GM19438 (cell line): ENCODE measurements around the gene ARL6IP6.
"Not testable (repeated sequence)": the region's sequence is repeated elsewhere in the genome, so short reads cannot be mapped to it uniquely, and the experiment has no call there.

Experiments used
- ATAC-seq: cut with Tn5 transposase; IDR thresholded peaks from one replicate; pipeline ENCODE4 v1.9.1; 2021; ENCODE audit warnings: low read depth; ENCODE audit not compliant: unreplicated experiment

ARL6IP6 gene

DNA sequence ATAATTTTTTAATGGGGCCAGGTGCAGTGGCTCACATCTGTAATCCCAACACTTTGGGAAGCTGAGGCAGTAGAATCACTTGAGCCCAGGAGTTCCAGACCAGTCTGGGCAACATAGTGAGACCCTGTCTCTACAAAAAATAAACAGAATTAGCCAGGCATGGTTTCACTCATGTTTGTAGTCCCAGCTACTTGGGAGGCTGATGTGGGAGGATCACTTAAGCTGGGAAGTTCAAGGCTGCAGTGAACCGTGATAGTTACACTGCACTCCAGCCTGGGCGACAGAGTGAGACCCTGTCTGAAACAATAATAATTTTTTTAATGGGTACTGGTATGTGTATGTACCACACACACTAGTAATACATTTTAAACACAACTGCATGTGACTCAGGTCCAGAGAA, 2.4 kb downstream of the ARL6IP6 start:
- no peak for ATAC-seq

DNA sequence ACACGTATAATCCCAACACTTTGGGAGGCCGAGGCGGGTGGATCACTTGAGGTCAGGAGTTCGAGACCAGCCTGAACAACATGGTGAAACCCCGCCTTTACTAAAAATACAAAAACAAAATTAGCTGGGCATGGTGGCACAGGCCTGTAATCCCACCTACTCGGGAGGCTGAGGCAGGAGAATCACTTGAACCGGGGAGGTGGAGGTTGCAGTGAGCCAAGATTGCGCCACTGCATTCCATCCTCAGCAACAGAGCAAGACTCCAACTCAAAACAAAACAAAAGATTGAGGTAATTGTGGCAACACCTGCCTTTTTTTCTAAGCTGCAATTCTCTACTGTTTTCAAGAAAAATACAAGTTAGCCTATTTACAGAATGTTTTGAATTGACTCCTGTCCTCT, 4.2 kb downstream of the ARL6IP6 start:
- ATAC-seq = not testable (repeated sequence)

DNA sequence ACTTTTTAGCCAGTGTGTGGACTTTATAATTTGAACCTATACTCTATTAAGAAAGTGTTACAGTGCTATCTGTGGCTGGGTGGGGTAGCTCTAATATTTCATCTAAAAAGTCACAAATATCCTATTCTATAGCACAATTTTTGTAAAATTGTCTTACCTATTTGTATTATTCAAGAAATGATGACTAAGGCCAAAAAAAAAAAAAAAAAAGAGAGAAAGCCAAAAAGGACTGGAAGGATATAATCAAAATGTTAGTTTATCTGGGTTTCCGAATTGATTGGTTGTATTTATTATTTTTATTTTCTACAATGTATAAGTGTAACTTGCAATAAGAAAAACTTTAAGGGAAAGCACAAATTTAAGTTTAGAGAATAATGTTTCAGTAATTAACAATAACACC, 5.5 kb downstream of the ARL6IP6 start:
- no peak for ATAC-seq

DNA sequence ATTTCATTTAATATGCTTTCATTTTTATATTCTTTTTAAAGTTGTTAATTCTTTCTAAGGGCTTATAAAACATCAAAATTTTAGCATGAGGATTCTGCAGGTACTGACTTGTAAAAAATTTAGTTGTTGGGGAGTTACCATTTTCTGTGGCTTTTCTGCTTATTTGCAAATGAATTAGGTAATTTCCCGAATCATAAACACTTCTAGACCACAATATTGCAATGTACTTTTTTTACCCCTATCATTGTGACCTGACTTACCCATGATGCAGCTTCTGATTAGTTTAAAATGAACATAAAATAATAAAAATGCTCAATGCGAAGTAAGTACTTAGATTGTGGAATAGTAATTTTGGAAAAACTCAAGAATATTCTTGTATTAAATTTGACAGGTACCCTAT, 11.4 kb downstream of the ARL6IP6 start:
- ATAC-seq = no peak

DNA sequence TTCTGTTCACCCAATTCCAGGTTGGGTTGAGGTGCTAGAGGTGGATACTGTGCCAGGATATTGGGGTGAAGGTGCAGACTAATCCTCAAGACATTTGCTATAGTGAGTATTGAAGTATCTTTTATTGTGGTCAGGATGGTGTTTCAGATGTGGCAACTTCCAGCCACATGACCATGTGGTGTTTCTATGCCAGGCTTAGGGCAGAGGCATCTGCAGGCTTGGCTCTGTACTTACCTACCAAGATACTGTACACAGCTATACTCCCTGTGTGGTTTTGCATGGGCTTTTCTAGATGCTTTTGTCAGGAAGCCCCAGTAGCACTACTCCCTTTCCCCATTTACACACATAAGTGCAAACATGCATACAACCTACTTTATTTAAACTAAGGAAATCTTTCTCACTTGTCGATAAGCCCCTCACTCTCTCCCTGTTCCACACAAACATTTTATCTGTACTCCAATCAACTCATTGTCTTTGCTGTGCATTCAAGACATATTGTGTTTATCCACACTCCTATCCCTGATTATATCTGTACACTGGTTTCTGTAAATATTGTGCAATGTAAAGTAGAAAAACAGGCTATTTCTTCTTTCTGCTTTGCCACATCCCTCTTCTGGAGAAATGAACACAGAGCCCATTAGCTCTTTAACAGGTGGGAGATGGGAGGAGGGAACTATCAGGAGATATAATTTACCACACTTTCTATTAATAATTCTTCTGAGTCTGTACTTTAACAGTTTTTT, 12.3 kb downstream of the ARL6IP6 start:
- peak; percentile 82 for ATAC-seq

DNA sequence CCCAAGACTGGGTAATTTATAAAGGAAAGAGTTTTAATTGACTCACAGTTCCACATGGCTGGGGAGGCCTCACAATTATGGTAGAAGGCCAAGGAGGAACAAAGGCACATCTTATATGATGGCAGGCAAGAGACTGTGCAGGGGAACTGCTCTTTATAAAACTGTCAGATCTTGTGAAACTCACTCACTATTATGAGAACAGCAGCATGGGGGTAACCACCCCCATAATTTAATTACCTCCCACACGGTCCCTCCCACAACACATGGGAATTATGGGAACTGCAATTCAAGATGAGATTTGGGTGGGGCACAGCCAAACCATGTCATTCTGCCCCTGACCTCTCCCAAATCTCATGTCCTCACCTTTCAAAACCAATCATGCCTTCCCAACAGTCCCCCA, 19.1 kb downstream of the ARL6IP6 start:
- ATAC-seq = not testable (repeated sequence)

DNA sequence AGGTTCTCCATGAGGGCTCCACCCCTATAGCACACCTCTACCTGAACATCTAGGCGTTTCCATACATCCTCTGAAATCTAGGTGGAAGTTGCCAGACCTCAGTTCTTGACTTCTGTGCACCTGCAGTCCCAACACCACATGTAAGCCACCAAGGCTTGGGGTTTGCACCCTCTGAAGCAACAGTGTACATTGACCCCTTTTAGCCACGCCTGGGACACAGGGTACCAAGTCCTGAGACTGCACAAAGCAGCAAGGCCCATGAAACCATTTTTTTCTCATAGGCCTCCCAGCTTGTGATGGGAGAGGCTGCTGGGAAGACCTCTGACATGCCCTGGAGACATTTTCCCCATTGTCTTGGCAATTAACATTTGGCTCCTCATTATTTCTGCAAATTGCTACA, 20.0 kb downstream of the ARL6IP6 start:
- no peak for ATAC-seq

DNA sequence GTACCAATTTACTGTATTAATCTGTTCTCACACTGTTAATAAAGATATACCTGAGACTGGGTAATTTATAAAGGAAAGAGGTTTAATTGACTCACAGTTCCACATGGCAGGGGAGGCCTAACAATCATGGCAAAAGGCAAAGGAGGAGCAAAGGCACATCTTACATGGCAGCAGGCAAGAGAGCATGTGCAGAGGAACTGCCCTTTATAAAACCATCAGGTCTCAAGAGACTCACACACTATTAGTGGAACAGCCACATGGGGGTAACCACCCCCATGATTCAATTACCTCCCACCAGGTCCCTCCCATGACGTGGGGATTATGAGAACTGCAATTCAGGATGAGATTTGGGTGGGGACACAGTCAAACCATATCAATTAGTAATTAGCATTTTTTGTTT, 21.3 kb downstream of the ARL6IP6 start:
- ATAC-seq = not testable (repeated sequence)

DNA sequence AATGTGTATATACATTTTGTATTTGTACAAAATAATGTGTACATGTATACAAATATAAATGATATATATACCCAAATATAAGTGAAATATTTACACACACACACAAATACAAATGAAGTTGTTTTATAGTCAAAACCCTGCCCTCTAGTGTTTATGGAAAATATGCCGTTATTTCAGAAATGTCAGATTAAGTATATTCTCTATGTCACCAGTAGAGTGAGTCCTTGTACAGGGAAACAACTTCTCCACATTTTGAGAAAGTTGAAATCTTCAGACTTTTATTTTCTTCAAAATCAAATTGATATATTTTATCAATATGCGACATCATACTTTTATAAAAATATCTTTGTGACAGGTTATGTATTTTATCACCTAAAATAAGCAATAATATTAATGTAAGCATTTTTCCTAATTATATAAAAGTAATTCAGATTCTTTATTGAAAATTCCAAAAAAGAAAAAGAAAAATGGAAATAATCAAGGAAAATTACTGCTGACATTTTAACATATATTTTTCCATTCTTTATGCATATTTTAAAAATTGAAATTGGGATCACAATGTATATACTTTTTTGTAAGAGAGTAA, 22.4 kb downstream of the ARL6IP6 start:
- no peak for ATAC-seq

DNA sequence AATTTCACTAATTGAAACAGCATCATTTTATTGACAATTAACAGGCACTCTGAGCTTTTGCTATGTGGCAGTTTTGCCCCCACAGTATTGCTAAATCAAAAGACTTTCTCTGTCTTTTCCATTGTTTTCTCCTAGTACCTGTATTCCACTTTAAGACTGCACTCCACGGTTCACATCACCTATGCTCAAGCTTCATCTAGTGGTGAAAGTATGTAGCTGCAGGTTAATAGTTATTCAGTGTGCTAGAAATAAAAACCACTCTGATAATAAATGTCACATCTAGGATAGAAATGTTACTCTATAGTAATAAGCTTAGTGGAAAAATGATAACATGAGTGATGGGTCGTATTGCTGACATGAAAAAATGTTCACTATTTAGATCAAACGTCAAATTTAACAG, 24.6 kb downstream of the ARL6IP6 start:
- ATAC-seq = peak; percentile 54

DNA sequence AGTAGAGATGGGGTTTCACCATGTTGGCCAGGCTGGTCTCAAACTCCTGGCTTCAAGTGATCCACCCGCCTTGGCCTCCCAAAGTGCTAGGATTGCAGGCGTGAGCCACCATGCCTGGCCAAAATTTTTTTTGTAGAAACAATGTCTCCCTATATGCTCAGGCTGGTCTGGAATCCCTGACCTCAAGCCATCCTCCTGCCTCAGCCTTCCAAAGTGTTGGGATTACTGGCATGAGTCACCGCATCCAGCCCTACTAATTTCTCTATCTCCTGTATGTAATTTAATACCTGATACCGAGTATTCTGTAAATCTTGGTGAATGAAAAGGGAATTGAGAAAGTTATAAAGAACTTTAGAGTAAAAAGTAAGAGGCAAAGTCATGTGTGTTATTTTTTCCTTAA, 29.3 kb downstream of the ARL6IP6 start:
- not testable (repeated sequence) for ATAC-seq

DNA sequence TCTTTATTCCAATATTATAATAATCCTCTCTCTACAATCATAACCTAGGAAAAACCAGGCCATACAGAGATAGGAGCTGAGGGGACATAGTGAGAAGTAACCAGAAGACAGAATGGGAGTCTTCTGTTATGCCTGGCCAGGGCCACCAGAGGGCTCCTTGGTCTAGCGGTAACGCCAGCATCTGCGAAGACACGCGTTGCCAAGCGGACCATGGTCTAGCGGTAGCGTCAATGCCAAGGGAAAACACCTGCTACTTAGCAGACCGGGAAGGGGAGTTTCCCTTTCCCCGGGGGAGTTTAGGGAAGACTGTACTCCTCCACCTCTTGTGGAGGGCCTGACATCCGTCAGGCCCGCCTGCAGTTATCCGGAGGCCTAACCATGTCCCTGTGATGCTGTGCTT, 36.6 kb downstream of the ARL6IP6 start:
- ATAC-seq = no peak

DNA sequence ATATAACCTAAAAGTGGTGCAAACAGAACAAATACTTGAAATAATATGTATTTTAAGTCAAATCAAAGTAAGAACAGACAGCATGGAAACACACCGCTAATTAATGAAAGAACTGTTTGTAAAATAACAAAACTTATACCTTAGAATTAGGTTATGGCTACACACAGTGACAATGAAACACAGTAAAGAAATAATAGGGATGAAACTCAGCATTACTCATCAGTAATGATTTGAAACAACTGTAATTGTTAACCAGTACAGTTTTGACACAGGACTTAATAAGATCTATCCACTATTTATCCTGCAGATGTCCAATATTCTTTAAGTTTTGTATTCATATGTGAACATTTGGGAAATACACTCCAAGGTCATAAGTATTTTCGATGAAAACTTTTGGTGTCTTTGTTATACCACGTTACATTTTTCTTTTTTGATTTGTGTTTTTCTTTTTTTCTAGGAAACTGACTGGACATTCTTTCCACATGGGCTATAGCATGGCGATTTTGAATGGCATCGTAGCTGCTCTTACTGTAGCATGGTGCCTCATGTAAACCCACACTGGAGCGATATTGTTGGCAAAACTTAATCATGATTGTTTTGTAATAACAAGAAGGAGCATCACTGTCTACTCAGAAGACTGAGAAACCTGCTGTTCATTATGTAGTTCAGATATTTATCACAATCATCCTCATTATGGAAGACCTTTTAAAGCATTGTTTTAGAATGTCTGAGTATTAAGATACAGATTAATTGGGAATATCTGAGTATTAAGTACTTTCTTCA, 41.1 kb downstream of the ARL6IP6 start:
- no peak for ATAC-seq

DNA sequence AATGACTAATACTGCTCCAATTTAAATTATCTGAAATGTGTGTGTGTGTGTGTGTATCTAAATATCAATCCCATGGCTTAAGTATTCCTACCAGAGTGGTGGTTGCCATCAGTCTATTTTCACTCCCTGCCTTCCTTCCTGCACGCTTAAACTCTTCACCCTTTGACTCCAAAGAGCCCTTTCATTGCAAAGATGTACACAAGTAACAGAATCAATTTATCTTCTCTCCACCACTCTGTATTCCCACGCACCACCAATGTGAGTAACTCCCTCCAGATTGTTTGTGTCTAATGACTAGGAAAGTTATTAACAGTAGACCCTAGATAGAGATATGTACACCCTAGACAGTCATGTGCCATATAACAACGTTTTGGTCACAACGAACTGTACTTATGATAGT, 42.8 kb downstream of the ARL6IP6 start:
- ATAC-seq = no peak

DNA sequence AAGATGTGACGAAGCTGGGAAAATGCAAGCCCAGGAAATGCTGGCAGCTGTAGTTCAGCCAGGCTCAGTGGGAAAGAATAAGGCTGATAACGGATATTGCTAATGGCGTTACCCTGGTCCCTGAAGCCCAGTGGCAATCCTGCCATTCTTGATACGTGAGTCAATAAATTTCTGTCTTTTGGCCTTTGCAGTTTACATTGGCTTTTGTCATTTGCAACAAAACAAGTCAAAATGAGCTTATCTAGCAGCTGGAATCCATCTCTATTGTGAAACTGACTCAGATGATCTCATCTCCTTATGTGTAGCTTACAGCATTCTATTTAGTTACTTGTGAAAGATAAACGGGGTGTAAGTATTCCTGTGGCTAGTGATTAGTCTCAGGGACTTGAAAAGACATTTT, 43.8 kb downstream of the ARL6IP6 start:
- ATAC-seq = no peak

DNA sequence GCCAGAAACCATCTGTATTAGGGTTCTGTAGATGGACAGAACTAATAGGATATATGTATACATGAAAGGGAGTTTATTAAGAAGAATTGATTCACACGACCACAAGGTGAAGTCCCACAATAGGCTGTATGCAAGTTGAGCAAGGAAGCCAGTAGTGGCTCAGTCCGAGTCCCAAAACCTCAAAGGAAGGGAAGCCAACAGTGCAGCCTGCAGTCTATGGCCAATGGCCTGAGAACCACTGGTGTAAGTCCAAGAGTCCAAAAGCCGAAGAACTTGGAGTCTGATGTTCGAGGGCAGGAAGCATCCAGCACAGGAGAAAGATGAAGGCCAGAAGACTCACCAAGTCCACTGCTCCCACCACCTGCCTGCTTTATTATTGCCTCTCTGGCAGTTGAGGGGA, 44.8 kb downstream of the ARL6IP6 start:
- not testable (repeated sequence) for ATAC-seq

DNA sequence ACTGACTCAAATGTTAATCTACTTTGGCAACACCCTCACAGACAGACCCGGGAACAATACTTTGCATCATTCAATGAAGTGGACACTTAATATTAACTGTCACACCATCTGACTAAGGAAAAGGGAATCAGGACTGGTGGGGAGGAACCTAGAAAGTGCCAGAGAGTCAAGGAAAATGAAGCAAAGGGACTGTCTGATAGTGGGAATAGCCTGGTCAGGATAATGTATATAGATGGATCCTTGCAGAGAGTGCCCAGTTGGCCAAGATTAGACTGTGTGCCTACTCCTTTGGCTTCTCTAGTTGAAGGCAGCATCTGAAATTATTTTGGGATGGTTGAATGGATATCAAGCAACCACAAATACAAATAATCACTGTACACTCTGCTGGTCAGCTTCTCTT, 45.2 kb downstream of the ARL6IP6 start:
- ATAC-seq = no peak

DNA sequence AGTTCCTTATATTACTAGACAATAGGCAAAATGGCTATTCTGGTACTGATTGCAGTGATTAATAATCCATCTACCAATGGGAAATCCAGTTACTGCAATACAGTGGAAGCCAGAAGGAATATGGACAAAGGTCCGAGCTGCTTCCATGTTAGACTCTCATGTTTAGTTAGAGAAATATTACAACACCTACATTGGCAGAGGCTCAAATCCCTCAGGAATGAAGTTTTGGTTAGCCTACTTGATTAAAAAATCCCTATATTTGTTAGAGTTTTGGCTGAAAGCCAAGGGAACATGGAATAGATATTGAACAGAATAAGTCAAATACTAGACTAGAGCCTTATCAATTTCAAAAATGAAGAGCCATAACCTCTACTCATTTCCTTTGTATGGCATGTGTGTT, 48.5 kb downstream of the ARL6IP6 start:
- ATAC-seq = no peak

DNA sequence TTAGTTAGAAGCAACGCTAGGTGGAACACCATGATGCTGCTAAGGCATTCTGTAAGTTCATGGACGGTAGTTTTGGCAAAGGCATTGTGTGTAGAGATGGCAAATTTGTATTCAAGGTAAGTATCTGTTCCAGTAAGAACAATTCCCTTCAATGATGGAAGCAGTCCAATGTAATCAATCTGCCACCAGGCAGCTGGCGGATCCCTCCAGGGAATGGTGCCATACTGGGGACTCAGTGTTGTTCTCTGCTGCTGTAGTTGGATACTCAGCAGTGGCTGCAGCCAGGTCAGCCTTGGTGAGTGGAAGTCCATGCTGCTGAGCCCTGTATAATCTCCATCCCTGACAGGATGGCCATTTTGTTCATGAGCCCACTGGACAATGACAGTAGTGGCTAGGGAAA, 62.8 kb downstream of the ARL6IP6 start:
- no peak for ATAC-seq

DNA sequence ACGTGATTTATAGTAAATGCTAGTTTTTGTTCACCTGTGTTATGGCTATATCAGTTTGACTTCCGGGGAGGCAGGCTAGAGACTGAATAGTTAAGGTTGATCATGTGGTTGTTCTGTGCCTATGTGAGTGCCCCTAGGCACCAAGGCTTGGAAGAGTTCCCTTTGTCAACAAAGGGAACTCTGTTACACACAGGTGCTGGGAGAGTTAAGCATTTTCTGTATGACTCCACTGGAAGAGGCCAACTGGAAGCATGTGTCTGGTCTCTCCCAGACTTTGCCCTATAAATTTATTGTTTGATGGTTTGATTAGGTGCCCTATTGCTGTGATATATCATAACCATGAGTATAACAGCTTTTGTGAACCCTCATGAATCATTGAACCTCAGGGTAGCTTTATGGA, 63.8 kb downstream of the ARL6IP6 start:
- ATAC-seq = no peak

DNA sequence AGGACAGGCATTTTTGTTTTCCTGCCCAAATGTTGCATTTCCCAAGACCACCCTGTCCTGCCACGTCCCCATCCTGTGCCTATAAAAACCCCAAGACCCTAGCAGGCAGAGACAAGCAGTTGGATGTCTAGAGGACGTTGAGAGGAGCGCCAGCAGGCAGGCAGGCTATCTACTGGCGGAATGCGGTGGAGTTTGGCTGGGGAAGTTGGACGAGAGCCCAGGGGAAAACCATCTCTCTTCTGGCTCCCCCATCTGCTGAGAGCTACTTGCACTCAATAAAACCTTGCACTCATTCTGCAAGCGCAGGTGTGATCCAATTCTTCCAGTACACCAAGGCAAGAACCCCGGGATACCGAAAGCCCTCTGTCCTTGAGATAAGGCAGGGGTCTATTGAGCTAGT, 72.5 kb downstream of the ARL6IP6 start:
- no peak for ATAC-seq

DNA sequence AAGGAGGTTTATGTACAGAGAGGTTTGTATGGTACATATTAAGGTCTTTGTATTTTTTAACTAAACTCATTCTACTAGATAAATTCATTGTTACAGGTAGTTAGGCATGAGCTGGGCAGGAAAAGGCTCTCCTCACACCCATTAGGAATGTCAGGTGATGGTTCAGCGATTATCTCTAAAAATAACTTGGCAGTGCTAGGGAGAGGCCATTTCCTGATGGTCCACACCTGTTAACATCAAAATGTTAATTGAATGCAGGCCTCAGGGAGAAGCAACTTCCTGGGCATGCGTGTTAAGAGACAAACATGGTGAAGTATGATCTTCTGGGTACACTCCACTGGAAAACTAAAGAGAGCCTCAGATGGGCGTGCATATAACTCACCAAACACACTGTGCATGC, 73.6 kb downstream of the ARL6IP6 start:
- no peak for ATAC-seq
